Peyer's patch (tissue), 4 donors: Measurements from ENCODE around the gene A2ML1. TPM values are rescaled to one million over a fixed set of nuclear protein-coding genes. Genes with fewer than 3 reads are reported as not detected.
A peak's percentile ranks its signal among the peaks of the same experiment; 100 is the strongest.
"Not testable (repeated sequence)": the region's sequence is repeated elsewhere in the genome, so short reads cannot be mapped to it uniquely, and the experiment has no call there.

Experiments
- DNase-seq, 3 donors: peaks; one replicate each; pipeline ENCODE4 v3.0.0-alpha.2; 2017 to 2019
- H3K27ac ChIP-seq, 4 donors: fragments of 200-600 bp; sonication (generic); one replicate each; pipeline ENCODE4 v1.5.1; 2016 to 2019
- H3K27me3 ChIP-seq, 2 donors: fragments of 200-600 bp; sonication (generic); one replicate each; pipeline ENCODE4 v1.5.1; 2019
- H3K36me3 ChIP-seq, 3 donors: fragments of 200-600 bp; sonication (generic); one replicate each; pipeline ENCODE4 v1.5.1; 2016 to 2019
- H3K4me1 ChIP-seq, 4 donors: fragments of 200-600 bp; sonication (generic); one replicate each; pipeline ENCODE4 v1.5.1; 2016 to 2019
- H3K4me3 ChIP-seq, 4 donors: fragments of 200-600 bp; sonication (generic); 1 replicate in 3 of 4; 2 replicates in 1 of 4; pipeline ENCODE4 v1.5.1; 2016 to 2019; ENCODE audit warnings: mild to moderate bottlenecking in 1 of 4
- H3K9me3 ChIP-seq, 4 donors: fragments of 200-600 bp; sonication (generic); one replicate each; pipeline ENCODE4 v1.5.1; 2016 to 2019; ENCODE audit warnings: mild to moderate bottlenecking in 1 of 4
- CTCF ChIP-seq, 6 experiments: fragments of 450-650 bp in 4 of 6; fragments of 200-600 bp in 2 of 6; sonication (generic) in 1 of 6; IDR thresholded peaks; one replicate each; pipeline ENCODE4 v1.5.1; 2017 to 2019; ENCODE audit warnings: antibody characterized with exemption in 6 of 6, mild to moderate bottlenecking in 3 of 6, moderate library complexity in 1 of 6
- POLR2A ChIP-seq, 2 donors: fragments of 450-650 bp; IDR thresholded peaks; one replicate each; pipeline ENCODE4 v1.5.1; 2017; ENCODE audit warnings: antibody characterized with exemption in 2 of 2, mild to moderate bottlenecking in 2 of 2, moderate library complexity in 2 of 2
- total RNA-seq, 4 donors: library from RNA; depleted of rRNA; stranded (reverse); fragments of >200 nt; gene quantifications; one replicate each; pipeline ENCODE4 v1.1.0, GENCODE V29; 2016

The A2ML1 gene
- total RNA-seq, 4 donors from 2014 or later: 0.83 TPM; not detected in 3

GRCh38 chr12:8914716-8915526 is 92.5 kb downstream of the A2ML1 start:
- Histone ChIP-seq H3K27me3 (no peaks in the 10 kb centered on the region), H3K36me3 (no peaks in the 10 kb centered on the region), H3K9me3 (no peaks in the 10 kb centered on the region), H3K27ac (peak overlapping the region; percentile 54 to 88 (median 79)), H3K4me1 (peaks cover 0 to 17% (median 2%) of the 10 kb centered on the region in 4 donors), H3K4me3 (peak overlapping the region; percentile 64 to 88 (median 66))
- peak; percentile 61 to 81 (median 69) for DNase-seq
- no peak for TF ChIP-seq CTCF (IDR thresholded peaks at IDR 0.05)
- no peak for TF ChIP-seq POLR2A (IDR thresholded peaks at IDR 0.05)

DNA sequence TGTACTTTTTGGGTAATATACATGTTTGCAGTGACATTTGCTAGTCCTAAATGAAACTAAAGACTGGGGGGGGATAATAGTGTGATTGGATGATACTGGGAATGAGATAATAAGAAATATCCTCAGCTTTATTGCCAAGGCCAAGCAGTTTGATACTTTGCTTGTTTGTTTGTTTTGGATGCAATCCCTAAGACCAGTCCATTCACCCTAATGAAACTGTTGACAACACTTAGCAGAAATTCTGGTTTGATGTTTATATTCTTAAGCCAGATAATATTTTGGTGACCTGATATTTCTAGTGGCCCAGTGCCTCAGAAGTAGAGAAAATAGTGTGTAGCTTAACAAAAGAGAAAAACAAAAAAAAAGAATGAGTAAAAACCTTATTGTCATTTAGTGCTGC is 93.7 kb downstream of the A2ML1 start:
- TF ChIP-seq POLR2A (IDR thresholded peaks at IDR 0.05) (no peak), CTCF (IDR thresholded peaks at IDR 0.05) (no peak)
- Histone ChIP-seq H3K36me3 (peaks cover 0 to 8% (median 0%) of the 10 kb centered on the region in 3 donors), H3K27ac (no peak overlapping the region), H3K9me3 (no peaks in the 10 kb centered on the region), H3K4me3 (no peak overlapping the region), H3K4me1 (peaks cover 0 to 17% (median 2%) of the 10 kb centered on the region in 4 donors), H3K27me3 (no peaks in the 10 kb centered on the region)
- no peak for DNase-seq

- Histone ChIP-seq H3K27me3 (no peaks in the 10 kb centered on the region), H3K27ac (no peak overlapping the region), H3K4me1 (peaks cover 0 to 17% (median 2%) of the 10 kb centered on the region in 4 donors), H3K4me3 (no peak overlapping the region), H3K36me3 (peaks cover 0 to 16% (median 0%) of the 10 kb centered on the region in 3 donors), H3K9me3 (no peaks in the 10 kb centered on the region)
- no peak for DNase-seq
- TF ChIP-seq POLR2A (IDR thresholded peaks at IDR 0.05): no peak
- no peak for TF ChIP-seq CTCF (IDR thresholded peaks at IDR 0.05)
Measured at GRCh38 chr12:8917031-8917430, 94.6 kb downstream of the A2ML1 start.

DNA sequence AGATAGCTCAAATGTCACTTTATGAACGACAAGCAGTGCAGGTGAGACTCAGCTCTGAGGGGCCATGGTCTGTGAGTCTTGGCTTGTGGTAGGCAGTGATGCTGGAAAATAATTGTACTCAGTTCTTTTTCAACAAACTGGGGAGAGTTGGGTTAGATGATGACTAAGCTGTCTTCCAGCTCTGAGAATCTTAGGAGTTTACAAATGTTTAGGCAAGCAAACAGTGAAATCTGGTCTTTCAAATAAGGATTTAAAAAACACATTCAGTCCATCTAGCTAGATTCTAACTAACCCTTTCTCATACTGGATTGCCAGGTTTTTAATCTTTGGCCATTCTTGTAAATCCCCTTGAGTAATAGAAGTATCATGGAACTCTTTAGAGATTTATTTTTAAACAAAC is 95.3 kb downstream of the A2ML1 start:
- no peaks in the 10 kb centered on the region for H3K27me3 ChIP-seq
- DNase-seq: no peak
- TF ChIP-seq CTCF (IDR thresholded peaks at IDR 0.05) (no peak), POLR2A (IDR thresholded peaks at IDR 0.05) (no peak)
- H3K36me3 ChIP-seq: peaks cover 0 to 17% (median 0%) of the 10 kb centered on the region in 3 donors
- H3K4me1 ChIP-seq: peaks cover 0 to 17% (median 2%) of the 10 kb centered on the region in 4 donors
- H3K4me3 ChIP-seq: no peak overlapping the region
- no peak overlapping the region for H3K27ac ChIP-seq
- no peaks in the 10 kb centered on the region for H3K9me3 ChIP-seq

DNA sequence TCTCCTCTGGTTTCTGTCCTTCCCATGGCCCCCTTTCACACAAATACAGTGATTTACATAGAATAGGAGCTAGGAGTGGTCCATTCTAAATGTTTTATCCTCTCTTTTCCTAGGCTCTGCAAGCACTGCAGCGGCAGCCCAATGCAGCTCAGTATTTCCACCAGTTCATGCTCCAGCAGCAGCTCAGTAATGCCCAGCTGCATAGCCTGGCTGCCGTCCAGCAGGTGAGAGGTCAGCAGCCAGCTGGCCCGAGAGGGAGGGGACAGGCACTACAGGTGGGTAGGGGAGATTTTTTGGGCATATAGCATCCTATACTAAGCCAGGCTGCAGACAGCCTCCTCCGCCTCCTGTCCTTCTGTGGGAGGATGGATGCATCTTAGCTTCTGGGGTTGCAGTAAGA is 97.2 kb downstream of the A2ML1 start:
- not testable (repeated sequence) for H3K4me1 ChIP-seq, H3K4me3 ChIP-seq, H3K27ac ChIP-seq, DNase-seq, H3K9me3 ChIP-seq, H3K27me3 ChIP-seq
- H3K36me3 ChIP-seq: peaks cover 0 to 17% (median 0%) of the 10 kb centered on the region in 3 donors

- H3K4me3 ChIP-seq: no peak overlapping the region
- no peak overlapping the region for H3K27ac ChIP-seq
- TF ChIP-seq POLR2A (IDR thresholded peaks at IDR 0.05): no peak
- TF ChIP-seq CTCF (IDR thresholded peaks at IDR 0.05): no peak
- H3K4me1 ChIP-seq: no peaks in the 10 kb centered on the region
- H3K36me3 ChIP-seq: peaks cover 0 to 22% (median 0%) of the 10 kb centered on the region in 3 donors
- no peaks in the 10 kb centered on the region for H3K9me3 ChIP-seq
- no peak for DNase-seq
- no peaks in the 10 kb centered on the region for H3K27me3 ChIP-seq
Measured at GRCh38 chr12:8922544-8922943, 100.1 kb downstream of the A2ML1 start.
